Endothelial cell of umbilical vein (primary cell): ENCODE data around the gene UBE2L6. TPM values are rescaled to one million over a fixed set of nuclear protein-coding genes. Genes with fewer than 3 reads are reported as not detected.

Experiments used
- BruUV-seq: library from RNA; stranded (reverse); fragments of 400-500 nt; replicated peaks from 2 replicates; lab custom pipeline; 2021; lab: Mats Ljungman, UMichigan
- CTCF ChIA-PET: fragments of 300-600, 350-600 bp; sonication (Branson Sonifier 250); formaldehyde crosslinking; loops from one replicate; lab custom pipeline; 2021; ENCODE audit warnings: antibody characterized with exemption, inconsistent platforms; lab: Charles Lee
- POLR2A ChIA-PET: fragments of 300-600, 350-600 bp; sonication (Branson Sonifier 250); formaldehyde crosslinking; loops from one replicate; lab custom pipeline; 2021; ENCODE audit warnings: antibody characterized with exemption, inconsistent platforms; lab: Charles Lee
- DNase-seq: peaks from one replicate; pipeline ENCODE4 v3.0.0-alpha.2; 2011; ENCODE audit warnings: low read depth, low spot score
- FAIRE-seq: peaks from 2 replicates; lab custom pipeline; 2011; peaks lifted over from hg19 to GRCh38; lab: Jason Lieb, UNC
- H2AFZ ChIP-seq: 2 replicates; pipeline ENCODE4 v1.6.0; 2012; ENCODE audit warnings: low read depth, low read length, control low read depth, inconsistent platforms
- H3K27ac ChIP-seq: 2 replicates; pipeline ENCODE4 v1.5.1; 2011; ENCODE audit warnings: low read depth, mild to moderate bottlenecking, control low read depth, low read length, moderate library complexity; ENCODE audit not compliant: insufficient read depth
- H3K27me3 ChIP-seq, 2 experiments: 2 replicates each; pipeline versions ENCODE4 v1.6.0 to v1.6.1; 2011; ENCODE audit warnings: low read length in 2 of 2, mixed read lengths in 1 of 2; ENCODE audit not compliant: control insufficient read depth in 2 of 2, insufficient read depth in 2 of 2
- H3K36me3 ChIP-seq, 2 experiments: 2 replicates in 1 of 2; 3 replicates in 1 of 2; pipeline ENCODE4 v1.5.1; 2011; ENCODE audit warnings: low read length in 2 of 2, mild to moderate bottlenecking in 1 of 2, moderate library complexity in 1 of 2; ENCODE audit not compliant: control insufficient read depth in 2 of 2, insufficient read depth in 2 of 2; ENCODE audit errors: extremely low read depth in 1 of 2
- H3K4me1 ChIP-seq: 3 replicates; pipeline ENCODE4 v1.5.1; 2011; ENCODE audit warnings: mild to moderate bottlenecking, low read length; ENCODE audit not compliant: control insufficient read depth, insufficient read depth; ENCODE audit errors: extremely low read depth
- H3K4me2 ChIP-seq: 2 replicates; pipeline ENCODE4 v1.6.1; 2011; ENCODE audit warnings: low read length, control low read depth, mixed read lengths; ENCODE audit not compliant: insufficient read depth
- H3K4me3 ChIP-seq, 3 experiments: fragments of 200-600 bp in 1 of 3; sonication (generic), shearing (Covaris generic) in 1 of 3; replicated peaks in 1 of 3; 2 replicates each; pipeline ENCODE4 v1.5.1; 2011 to 2016; ENCODE audit warnings: control low read depth in 3 of 3, low read length in 3 of 3, mild to moderate bottlenecking in 2 of 3, inconsistent platforms in 1 of 3, low read depth in 1 of 3, moderate library complexity in 1 of 3; ENCODE audit not compliant: insufficient read depth in 1 of 3
- H3K79me2 ChIP-seq: 2 replicates; pipeline ENCODE4 v1.6.0; 2012; ENCODE audit warnings: low read length, inconsistent platforms; ENCODE audit not compliant: control insufficient read depth, insufficient read depth
- H3K9ac ChIP-seq: replicated peaks from 2 replicates; pipeline ENCODE3; 2011; ENCODE audit warnings: low read length, control low read depth; ENCODE audit not compliant: insufficient read depth; ENCODE audit errors: extremely low read depth
- H3K9me1 ChIP-seq: replicated peaks from 3 replicates; pipeline ENCODE4 v1.6.0; 2011; ENCODE audit warnings: mild to moderate bottlenecking, low read length; ENCODE audit not compliant: control insufficient read depth, insufficient read depth; ENCODE audit errors: extremely low read depth
- H3K9me3 ChIP-seq: replicated peaks from 2 replicates; pipeline ENCODE4 v1.5.1; 2012; ENCODE audit warnings: low read length, inconsistent platforms; ENCODE audit not compliant: control insufficient read depth, insufficient read depth
- H4K20me1 ChIP-seq: replicated peaks from 2 replicates; pipeline ENCODE3; 2011; ENCODE audit warnings: mild to moderate bottlenecking, low read length; ENCODE audit not compliant: control insufficient read depth, insufficient read depth; ENCODE audit errors: extremely low read depth
- EZH2 ChIP-seq: IDR thresholded peaks from 2 replicates; pipeline ENCODE4 v1.6.1; 2012; ENCODE audit warnings: borderline replicate concordance, low read depth, mild to moderate bottlenecking, moderate library complexity, low read length, inconsistent platforms; ENCODE audit not compliant: severe bottlenecking
- FOS ChIP-seq: IDR thresholded peaks from 2 replicates; pipeline ENCODE4 v1.6.1; 2011; ENCODE audit warnings: mild to moderate bottlenecking, low read length, moderate library complexity, borderline replicate concordance; ENCODE audit not compliant: insufficient read depth
- GATA2 ChIP-seq: IDR thresholded peaks from 2 replicates; pipeline ENCODE4 v1.7.0; 2011; ENCODE audit warnings: low read depth, mild to moderate bottlenecking, moderate library complexity, mixed read lengths, low read length; ENCODE audit not compliant: insufficient read length, insufficient read depth
- JUN ChIP-seq: IDR thresholded peaks from 2 replicates; pipeline ENCODE4 v1.6.1; 2011; ENCODE audit warnings: borderline replicate concordance, low read depth; ENCODE audit not compliant: insufficient read length, insufficient read depth
- MYC ChIP-seq: IDR thresholded peaks from one replicate; pipeline ENCODE4 v1.6.1; 2011; ENCODE audit warnings: mild to moderate bottlenecking, low read depth, low read length
- POLR2A ChIP-seq: IDR thresholded peaks from 2 replicates; pipeline ENCODE4 v1.6.1; 2012; ENCODE audit warnings: low read depth, mild to moderate bottlenecking, control low read depth, low read length
- POLR2AphosphoS5 ChIP-seq: IDR thresholded peaks from 2 replicates; pipeline ENCODE4 v1.6.1; 2012; ENCODE audit warnings: low read depth, mild to moderate bottlenecking, control low read depth, low read length, moderate library complexity; ENCODE audit not compliant: insufficient read depth
- dilution Hi-C: fragments of 300-500 bp; cut with MboI; formaldehyde crosslinking; loops from one replicate; pipeline ENCODE4 v1.15.0; 2019; ENCODE audit warnings: low sequenced_read_pairs; ENCODE audit not compliant: extremely low pct_ligation_motif_present
- intact Hi-C: fragments of 100-400 bp; cut with micrococcal nuclease; formaldehyde crosslinking; loops from one replicate; pipeline ENCODE4 v1.10.0; 2022
- polyA plus RNA-seq, 4 experiments: library from polyadenylated mRNA; depleted of rRNA in 3 of 4; stranded (reverse) in 3 of 4; unstranded in 1 of 4; fragments of >200 nt; gene quantifications; 2 replicates each; pipeline versions ENCODE4 v1.2.1 to v1.2.3, GENCODE V29; 2011 to 2012; ENCODE audit warnings: missing spikeins in 1 of 4
- total RNA-seq: library from RNA; stranded (reverse); gene quantifications from 2 replicates; pipeline ENCODE4 v1.2.3, GENCODE V29; 2021
- TF ChIP-seq, protein P1 (sequence below): IDR thresholded peaks from 2 replicates; pipeline ENCODE4 v1.6.1; 2011; ENCODE audit not compliant: insufficient read depth, insufficient read length
- TF ChIP-seq, protein P2 (sequence below), 2 donors: IDR thresholded peaks; 1 replicate in 1 of 2; 2 replicates in 1 of 2; pipeline ENCODE4 v1.5.1; 2011; ENCODE audit warnings: low read length in 2 of 2, mild to moderate bottlenecking in 2 of 2, moderate library complexity in 2 of 2, control low read depth in 1 of 2, inconsistent platforms in 1 of 2, low read depth in 1 of 2; ENCODE audit not compliant: insufficient read depth in 1 of 2; ENCODE audit errors: extremely low read depth in 1 of 2

Gene UBE2L6
- total and polyA plus RNA-seq, 2 donors (not counting 3 experiments of a cell fraction or from before 2014, with no cell fraction given): 22.3 to 25.2 TPM

DNA sequence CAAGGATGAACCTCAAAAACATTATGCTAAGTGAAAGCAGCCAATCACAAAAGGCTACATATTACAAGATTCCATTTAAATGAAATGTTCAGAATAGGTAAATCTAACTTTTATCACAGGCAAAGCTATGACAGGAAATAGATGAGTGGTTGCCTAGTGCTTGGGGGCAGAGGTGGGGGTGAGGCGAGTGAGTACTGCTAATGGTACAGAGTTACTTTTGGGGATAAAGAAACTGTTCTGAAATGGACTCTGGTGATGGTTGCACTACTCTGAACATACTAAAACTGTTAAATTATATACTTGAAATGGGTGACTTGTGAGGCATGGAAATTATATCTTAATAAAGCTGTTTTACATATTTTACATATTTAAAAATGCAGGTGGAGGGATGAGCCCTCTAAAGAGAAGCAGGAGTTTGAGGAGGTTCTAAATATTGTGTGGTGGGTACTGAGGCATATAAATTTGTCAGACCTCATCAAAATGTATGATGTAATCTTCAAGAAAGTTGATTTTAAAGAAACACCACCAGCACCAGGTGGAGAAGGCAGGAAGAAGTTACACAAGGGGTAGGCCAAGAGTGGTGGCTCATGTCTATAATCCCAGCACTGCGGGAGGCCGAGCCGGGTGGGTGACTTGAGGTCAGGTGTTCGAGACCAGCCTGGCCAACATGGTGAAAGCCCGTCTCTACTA is 55.6 kb downstream of the UBE2L6 start:
- Histone ChIP-seq H3K9ac (no peak overlapping the region), H3K36me3 (no peaks in the 10 kb centered on the region), H3K79me2 (no peaks in the 10 kb centered on the region), H3K9me1 (no peaks in the 10 kb centered on the region), H3K4me2 (no peak overlapping the region), H3K9me3 (no peaks in the 10 kb centered on the region), H3K27me3 (no peaks in the 10 kb centered on the region), H3K4me1 (peaks cover 9% of the 10 kb centered on the region), H3K27ac (no peak overlapping the region), H3K4me3 (no peak overlapping the region), H4K20me1 (no peaks in the 10 kb centered on the region), H2AFZ (no peak overlapping the region)
- TF ChIP-seq FOS: no peak
- TF ChIP-seq GATA2: no peak
- no peak for TF ChIP-seq POLR2A
- FAIRE-seq: no peak
- dilution Hi-C loops: no loop called here
- POLR2A ChIA-PET: no interaction called here
- no TSS peak for BruUV-seq
- CTCF ChIA-PET: interaction anchor here (1.1 to 2.0 kb wide), 2 partner anchors 16 to 18 kb away, joined by 3 to 18 read pairs; no protein-coding TSS in a partner anchor
- DNase-seq: no peak
- intact Hi-C loops: no loop called here

DNA sequence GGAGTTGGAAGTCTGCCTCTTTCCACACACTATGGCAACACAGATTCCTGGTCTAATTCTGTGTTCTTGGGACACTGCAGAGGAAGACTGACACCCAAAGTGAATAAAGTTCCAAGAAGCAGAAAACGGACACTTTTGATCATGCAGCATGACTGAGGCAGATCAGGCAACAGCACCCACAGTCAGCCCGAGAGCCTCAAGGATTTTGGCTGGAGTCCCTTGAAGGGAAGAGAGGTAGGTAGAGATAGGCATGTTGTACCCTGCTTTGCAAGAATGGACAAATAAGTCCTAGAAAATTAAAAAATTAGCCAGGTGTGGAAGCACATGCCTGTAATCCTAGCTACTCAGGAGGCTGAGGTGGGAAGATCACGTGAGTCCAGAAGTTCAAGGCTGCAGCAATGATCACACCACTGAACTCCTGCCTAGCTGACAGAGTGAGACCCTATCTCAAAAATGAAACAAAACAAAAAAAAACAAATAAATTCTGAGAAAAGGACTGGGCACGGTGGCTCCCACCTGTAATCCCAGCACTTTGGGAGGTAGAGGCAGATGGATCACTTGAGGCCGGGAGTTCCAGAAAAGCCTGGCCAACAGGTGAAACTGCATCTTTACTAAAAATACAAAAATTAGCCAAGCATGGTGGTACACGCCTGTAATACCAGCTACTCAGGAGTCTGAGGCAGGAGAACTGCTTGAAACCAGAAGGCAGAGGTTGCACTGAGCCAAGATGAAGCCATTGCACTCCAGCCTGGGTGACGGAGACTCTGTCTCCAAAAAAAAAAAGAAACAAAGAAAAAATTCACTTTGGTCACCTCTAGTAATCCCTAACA is 58.9 kb downstream of the UBE2L6 start:
- H3K4me3 ChIP-seq: no peak overlapping the region
- dilution Hi-C loops (no loop called here), intact Hi-C loops (no loop called here)
- FAIRE-seq: no peak
- no peaks in the 10 kb centered on the region for H3K9me1 ChIP-seq
- H3K9me3 ChIP-seq: no peaks in the 10 kb centered on the region
- H3K27ac ChIP-seq: no peak overlapping the region
- no peak overlapping the region for H3K4me2 ChIP-seq
- no peaks in the 10 kb centered on the region for H3K36me3 ChIP-seq
- no TSS peak for BruUV-seq
- no peak overlapping the region for H3K9ac ChIP-seq
- TF ChIP-seq FOS: no peak
- TF ChIP-seq POLR2A: no peak
- no peak for TF ChIP-seq GATA2
- TF ChIP-seq MYC: no peak
- TF ChIP-seq, protein P1, sequence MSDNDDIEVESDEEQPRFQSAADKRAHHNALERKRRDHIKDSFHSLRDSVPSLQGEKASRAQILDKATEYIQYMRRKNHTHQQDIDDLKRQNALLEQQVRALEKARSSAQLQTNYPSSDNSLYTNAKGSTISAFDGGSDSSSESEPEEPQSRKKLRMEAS: no peak
- TF ChIP-seq POLR2AphosphoS5: no peak
- TF ChIP-seq, protein P2, sequence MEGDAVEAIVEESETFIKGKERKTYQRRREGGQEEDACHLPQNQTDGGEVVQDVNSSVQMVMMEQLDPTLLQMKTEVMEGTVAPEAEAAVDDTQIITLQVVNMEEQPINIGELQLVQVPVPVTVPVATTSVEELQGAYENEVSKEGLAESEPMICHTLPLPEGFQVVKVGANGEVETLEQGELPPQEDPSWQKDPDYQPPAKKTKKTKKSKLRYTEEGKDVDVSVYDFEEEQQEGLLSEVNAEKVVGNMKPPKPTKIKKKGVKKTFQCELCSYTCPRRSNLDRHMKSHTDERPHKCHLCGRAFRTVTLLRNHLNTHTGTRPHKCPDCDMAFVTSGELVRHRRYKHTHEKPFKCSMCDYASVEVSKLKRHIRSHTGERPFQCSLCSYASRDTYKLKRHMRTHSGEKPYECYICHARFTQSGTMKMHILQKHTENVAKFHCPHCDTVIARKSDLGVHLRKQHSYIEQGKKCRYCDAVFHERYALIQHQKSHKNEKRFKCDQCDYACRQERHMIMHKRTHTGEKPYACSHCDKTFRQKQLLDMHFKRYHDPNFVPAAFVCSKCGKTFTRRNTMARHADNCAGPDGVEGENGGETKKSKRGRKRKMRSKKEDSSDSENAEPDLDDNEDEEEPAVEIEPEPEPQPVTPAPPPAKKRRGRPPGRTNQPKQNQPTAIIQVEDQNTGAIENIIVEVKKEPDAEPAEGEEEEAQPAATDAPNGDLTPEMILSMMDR (IDR thresholded peaks at IDR 0.05; ENCODE audit: extremely low read depth in 1 of 2, insufficient read depth in 1 of 2, low read depth in 1 of 2, low read length in 2 of 2): no peak
- no peak for TF ChIP-seq JUN
- TF ChIP-seq EZH2: no peak
- no peak for DNase-seq
- H2AFZ ChIP-seq: no peak overlapping the region
- H4K20me1 ChIP-seq: no peaks in the 10 kb centered on the region
- POLR2A ChIA-PET: no interaction called here
- CTCF ChIA-PET: interaction anchor here (8.2 kb wide), 1 partner anchor 15 kb away, joined by 95 read pairs; no protein-coding TSS in a partner anchor
- H3K4me1 ChIP-seq: peaks cover under 1% of the 10 kb centered on the region
- no peaks in the 10 kb centered on the region for H3K27me3 ChIP-seq
- H3K79me2 ChIP-seq: no peaks in the 10 kb centered on the region
